Activated T-cell treated with anti-CD3 and anti-CD28 coated beads for 48 hours (primary cell): ENCODE data around the gene AMMECR1L.
A peak's percentile ranks its signal among the peaks of the same experiment; 100 is the strongest.
"Not testable (repeated sequence)": the region's sequence is repeated elsewhere in the genome, so short reads cannot be mapped to it uniquely, and the experiment has no call there.

ENCODE experiments used
- DNase-seq: peaks from one replicate; pipeline ENCODE4 v3.0.0-alpha.2; 2020; ENCODE audit warnings: low read depth

The AMMECR1L gene

GRCh38 chr2:127885780-127886592 lies at the start of gene AMMECR1L:
TSS of gene AMMECR1L (minus strand) at chr2:127885956. CDS start at chr2:127874234, 11,722 bp downstream.
- peak; percentile 65 for DNase-seq

GRCh38 chr2:127935337-127935736 lies 49.6 kb upstream of the AMMECR1L start:
- DNase-seq: no peak

- no peak for DNase-seq
These were observed 46.6 kb upstream of the AMMECR1L start for GRCh38 chr2:127932199-127932876.

- no peak for DNase-seq
These were observed 43.7 kb upstream of the AMMECR1L start for GRCh38 chr2:127929449-127929848.

- DNase-seq: no peak
These were observed 41.6 kb upstream of the AMMECR1L start for GRCh38 chr2:127927384-127927783.

GRCh38 chr2:127917916-127918315 lies 32.2 kb upstream of the AMMECR1L start:
- DNase-seq: no peak

- DNase-seq: no peak
These were observed 28.2 kb upstream of the AMMECR1L start for GRCh38 chr2:127913808-127914457.

- no peak for DNase-seq
These were observed 26.0 kb upstream of the AMMECR1L start for GRCh38 chr2:127911737-127912136.

GRCh38 chr2:127910415-127910814 lies 24.7 kb upstream of the AMMECR1L start:
- DNase-seq: no peak

- no peak for DNase-seq
These were observed 23.3 kb upstream of the AMMECR1L start for GRCh38 chr2:127909019-127909418.

GRCh38 chr2:127907733-127908400 lies 22.1 kb upstream of the AMMECR1L start:
- not testable (repeated sequence) for DNase-seq

GRCh38 chr2:127906206-127906926 lies 20.6 kb upstream of the AMMECR1L start:
- DNase-seq: no peak

GRCh38 chr2:127901339-127902056 lies 15.7 kb upstream of the AMMECR1L start:
- DNase-seq: no peak

- no peak for DNase-seq
These were observed 11.9 kb upstream of the AMMECR1L start for GRCh38 chr2:127897531-127898211.

GRCh38 chr2:127893494-127893893 lies 7.7 kb upstream of the AMMECR1L start:
- no peak for DNase-seq

GRCh38 chr2:127893033-127893432 lies 7.3 kb upstream of the AMMECR1L start:
- no peak for DNase-seq

- DNase-seq: no peak
These were observed 6.1 kb upstream of the AMMECR1L start for GRCh38 chr2:127891811-127892210.

- not testable (repeated sequence) for DNase-seq
These were observed 5.0 kb upstream of the AMMECR1L start for GRCh38 chr2:127890756-127891155.

GRCh38 chr2:127888772-127889171 lies 3.0 kb upstream of the AMMECR1L start:
- DNase-seq: no peak

- DNase-seq: no peak
These were observed 2.0 kb upstream of the AMMECR1L start for GRCh38 chr2:127887776-127888130.
